NT2/D1 (cell line): ENCODE data around the gene YPEL3.

Experiments used
- SUZ12 ChIP-seq: IDR thresholded peaks from 2 replicates; pipeline ENCODE4 v1.6.1; 2011; ENCODE audit not compliant: insufficient read length, insufficient read depth; ENCODE audit errors: extremely low read depth
- YY1 ChIP-seq: IDR thresholded peaks from 2 replicates; pipeline ENCODE4 v1.6.1; 2011; ENCODE audit not compliant: insufficient read length, insufficient read depth
- ZNF274 ChIP-seq: IDR thresholded peaks from 2 replicates; pipeline ENCODE4 v1.6.1; 2011; ENCODE audit warnings: mild to moderate bottlenecking, low read depth, low read length

DNA sequence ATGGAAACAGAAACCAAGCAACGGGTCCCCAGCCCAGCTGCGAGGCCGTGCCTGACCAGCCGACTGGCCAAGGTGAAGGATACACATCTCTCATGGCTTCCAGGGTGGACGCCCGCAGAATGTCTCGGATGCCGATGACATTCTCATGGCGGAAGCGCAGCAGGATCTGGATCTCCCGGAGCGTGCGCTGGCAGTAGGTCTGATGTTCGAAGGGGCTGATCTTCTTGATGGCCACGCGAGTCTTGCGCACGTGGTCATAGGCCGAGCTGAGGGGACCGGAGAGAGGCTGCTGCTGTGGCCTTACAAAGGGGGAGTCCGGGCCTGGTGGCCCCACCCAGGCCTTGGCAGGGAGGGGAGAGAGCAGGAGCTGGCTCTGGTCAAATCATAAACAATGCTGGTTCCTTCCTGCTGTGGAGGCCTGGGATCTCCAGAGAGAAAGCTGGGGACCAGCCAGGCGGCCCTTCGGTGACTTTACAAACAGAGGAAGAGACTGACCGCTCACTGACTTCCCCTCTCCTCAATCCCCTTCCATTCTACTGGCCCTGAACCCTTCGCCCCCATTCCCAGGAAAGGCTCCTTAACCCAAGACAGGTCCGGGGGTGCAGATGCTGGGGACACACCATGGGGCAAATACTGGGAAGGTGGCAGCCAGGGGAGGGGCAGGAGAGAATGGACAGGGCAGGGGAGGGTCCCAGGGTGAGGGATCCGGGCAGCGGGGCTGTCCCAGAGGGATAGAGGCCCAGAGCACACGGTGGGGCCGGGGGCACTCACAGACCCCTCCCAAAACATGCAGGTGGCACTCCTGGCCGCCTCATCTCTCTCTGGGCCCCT lies 25.9 kb upstream of the YPEL3 start:
- TF ChIP-seq YY1, result no peak
- no peak for TF ChIP-seq SUZ12
- no peak for TF ChIP-seq ZNF274
